Measurements from ENCODE around the gene CHSY1.
"Not testable (repeated sequence)": the region's sequence is repeated elsewhere in the genome, so short reads cannot be mapped to it uniquely, and the experiment has no call there.

Gene CHSY1

GRCh38 chr15:101251830-101252820 lies at the start of gene CHSY1:
Gene CHSY1 (minus strand): TSS chr15:101252048. CDS start chr15:101251456, 592 bp downstream.
- FAIRE-seq: no peak

GRCh38 chr15:101296418-101297405 lies 44.9 kb upstream of the CHSY1 start:
- no peak for FAIRE-seq
- DNase-seq (ENCODE audit: low spot score): no peak

More at GRCh38 chr15:101251830-101252820, at the start of gene CHSY1:
- peak; percentile 76 for DNase-seq (ENCODE audit: low spot score)

GRCh38 chr15:101295607-101296161 lies 43.8 kb upstream of the CHSY1 start:
- DNase-seq (ENCODE audit: low spot score): peak; percentile 9
- FAIRE-seq: no peak

GRCh38 chr15:101294731-101295606 lies 43.1 kb upstream of the CHSY1 start, which contains the start of gene SNRPA1:
Gene SNRPA1 (minus strand): TSS chr15:101295248. CDS start chr15:101295178, 70 bp downstream.
- no peak for FAIRE-seq
- DNase-seq (ENCODE audit: low spot score): peak; percentile 80

GRCh38 chr15:101293122-101293521 lies 41.3 kb upstream of the CHSY1 start:
- DNase-seq (ENCODE audit: low spot score) (no peak), FAIRE-seq (no peak)

- peak; percentile 15 for FAIRE-seq
- peak; percentile 25 for DNase-seq (ENCODE audit: low spot score)
Observed at GRCh38 chr15:101288905-101289513, 37.2 kb upstream of the CHSY1 start.

- DNase-seq (ENCODE audit: low spot score); FAIRE-seq: not testable (repeated sequence)
Observed at GRCh38 chr15:101287342-101287741, 35.5 kb upstream of the CHSY1 start.

- FAIRE-seq (no peak), DNase-seq (ENCODE audit: low spot score) (no peak)
Observed at GRCh38 chr15:101286471-101287114, 34.7 kb upstream of the CHSY1 start.

- FAIRE-seq (no peak), DNase-seq (ENCODE audit: low spot score) (no peak)
Observed at GRCh38 chr15:101283931-101284330, 32.1 kb upstream of the CHSY1 start.

GRCh38 chr15:101280007-101280406 lies 28.2 kb upstream of the CHSY1 start:
- DNase-seq (ENCODE audit: low spot score) (no peak), FAIRE-seq (no peak)

GRCh38 chr15:101277943-101278564 lies 26.2 kb upstream of the CHSY1 start:
- DNase-seq (ENCODE audit: low spot score): no peak
- FAIRE-seq: no peak

GRCh38 chr15:101277038-101277822 lies 25.4 kb upstream of the CHSY1 start, which contains the start of gene SELENOS:
Gene SELENOS (minus strand): TSS chr15:101277485. CDS start chr15:101277417, 68 bp downstream.
- no peak for FAIRE-seq
- peak; percentile 53 for DNase-seq (ENCODE audit: low spot score)

- DNase-seq (ENCODE audit: low spot score): peak; percentile 28
- no peak for FAIRE-seq
Observed at GRCh38 chr15:101276501-101277037, 24.7 kb upstream of the CHSY1 start.

GRCh38 chr15:101275018-101275417 lies 23.2 kb upstream of the CHSY1 start:
- no peak for FAIRE-seq
- no peak for DNase-seq (ENCODE audit: low spot score)

- no peak for FAIRE-seq
- DNase-seq (ENCODE audit: low spot score): no peak
Observed at GRCh38 chr15:101273534-101273933, 21.7 kb upstream of the CHSY1 start.

- FAIRE-seq (no peak), DNase-seq (ENCODE audit: low spot score) (no peak)
Observed at GRCh38 chr15:101272584-101272983, 20.7 kb upstream of the CHSY1 start.

- DNase-seq (ENCODE audit: low spot score) (no peak), FAIRE-seq (no peak)
Observed at GRCh38 chr15:101269479-101270223, 17.8 kb upstream of the CHSY1 start.
